ENCODE measurements around the gene ANKRD31. TPM values are rescaled to one million over a fixed set of nuclear protein-coding genes. Genes with fewer than 3 reads are reported as not detected.

Gene ANKRD31
- total RNA-seq, 1 experiment from 2014 or later, result 0.48 TPM

DNA sequence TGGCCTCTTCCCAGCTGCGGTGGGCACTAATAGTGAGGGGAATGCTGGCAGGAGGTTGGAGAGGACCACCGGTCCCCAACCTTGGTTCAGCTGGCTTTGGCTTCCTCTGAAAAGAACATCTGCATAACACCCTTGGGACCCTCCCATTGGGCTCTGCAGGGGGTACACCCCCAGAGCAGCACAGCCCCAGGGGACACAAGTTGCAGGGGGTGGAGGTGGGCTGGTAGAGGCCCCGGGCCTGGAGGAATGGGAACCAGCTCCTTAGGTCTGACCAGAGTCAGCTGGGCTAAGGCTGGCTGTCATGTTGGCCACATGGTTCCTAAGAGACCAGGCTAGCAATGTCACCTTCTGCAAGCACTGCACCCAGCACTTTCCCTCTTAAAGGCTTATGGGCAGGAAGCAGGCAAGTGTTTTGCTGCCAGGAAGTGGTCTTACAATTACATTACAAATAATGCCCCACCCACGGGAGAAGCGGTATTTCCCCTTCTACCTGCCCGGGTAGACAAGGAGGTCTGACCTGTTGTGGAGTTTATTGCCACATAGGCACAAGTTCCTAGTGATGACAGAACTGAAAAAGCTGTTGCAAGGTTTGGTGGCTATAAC lies 202.4 kb downstream of the ANKRD31 start:
- H2AFZ ChIP-seq, result no peak overlapping the region
- no peaks in the 10 kb centered on the region for H3K36me3 ChIP-seq (ENCODE audit: low read depth)
- H3K4me1 ChIP-seq (replicated peaks; ENCODE audit: insufficient read depth), result peaks cover 48% of the 10 kb centered on the region
- BruUV-seq (replicated peaks), result no TSS peak
- ChIA-PET CTCF (no interaction called here), POLR2A (ENCODE audit: unreplicated experiment) (no interaction called here)
- no peaks in the 10 kb centered on the region for H3K27me3 ChIP-seq (ENCODE audit: insufficient read depth, low read depth)
- H4K20me1 ChIP-seq (ENCODE audit: insufficient read depth), result no peaks in the 10 kb centered on the region
- intact Hi-C loops (cut with micrococcal nuclease; ENCODE audit: unreplicated experiment), result no loop called here
- H3F3A ChIP-seq (ENCODE audit: insufficient read depth, low read depth), result peaks cover 17% of the 10 kb centered on the region
- H3K9me3 ChIP-seq (ENCODE audit: insufficient read depth, low read depth), result no peaks in the 10 kb centered on the region
- peak overlapping the region; percentile 76 for H3K27ac ChIP-seq
- H3K9me2 ChIP-seq (ENCODE audit: insufficient read depth), result no peaks in the 10 kb centered on the region
- no peaks in the 10 kb centered on the region for H3K79me2 ChIP-seq (ENCODE audit: low read depth)
- H3K4me3 ChIP-seq, result no peak overlapping the region
- H3K4me2 ChIP-seq, result peak overlapping the region; percentile 28
- no peak for TF ChIP-seq EZH2 (IDR thresholded peaks at IDR 0.05; ENCODE audit: low read depth)
- TF ChIP-seq, protein P1, sequence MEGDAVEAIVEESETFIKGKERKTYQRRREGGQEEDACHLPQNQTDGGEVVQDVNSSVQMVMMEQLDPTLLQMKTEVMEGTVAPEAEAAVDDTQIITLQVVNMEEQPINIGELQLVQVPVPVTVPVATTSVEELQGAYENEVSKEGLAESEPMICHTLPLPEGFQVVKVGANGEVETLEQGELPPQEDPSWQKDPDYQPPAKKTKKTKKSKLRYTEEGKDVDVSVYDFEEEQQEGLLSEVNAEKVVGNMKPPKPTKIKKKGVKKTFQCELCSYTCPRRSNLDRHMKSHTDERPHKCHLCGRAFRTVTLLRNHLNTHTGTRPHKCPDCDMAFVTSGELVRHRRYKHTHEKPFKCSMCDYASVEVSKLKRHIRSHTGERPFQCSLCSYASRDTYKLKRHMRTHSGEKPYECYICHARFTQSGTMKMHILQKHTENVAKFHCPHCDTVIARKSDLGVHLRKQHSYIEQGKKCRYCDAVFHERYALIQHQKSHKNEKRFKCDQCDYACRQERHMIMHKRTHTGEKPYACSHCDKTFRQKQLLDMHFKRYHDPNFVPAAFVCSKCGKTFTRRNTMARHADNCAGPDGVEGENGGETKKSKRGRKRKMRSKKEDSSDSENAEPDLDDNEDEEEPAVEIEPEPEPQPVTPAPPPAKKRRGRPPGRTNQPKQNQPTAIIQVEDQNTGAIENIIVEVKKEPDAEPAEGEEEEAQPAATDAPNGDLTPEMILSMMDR (conservative IDR thresholded peaks at IDR 0.05), result no peak
- DNase-seq, result peak; percentile 64 to 96

DNA sequence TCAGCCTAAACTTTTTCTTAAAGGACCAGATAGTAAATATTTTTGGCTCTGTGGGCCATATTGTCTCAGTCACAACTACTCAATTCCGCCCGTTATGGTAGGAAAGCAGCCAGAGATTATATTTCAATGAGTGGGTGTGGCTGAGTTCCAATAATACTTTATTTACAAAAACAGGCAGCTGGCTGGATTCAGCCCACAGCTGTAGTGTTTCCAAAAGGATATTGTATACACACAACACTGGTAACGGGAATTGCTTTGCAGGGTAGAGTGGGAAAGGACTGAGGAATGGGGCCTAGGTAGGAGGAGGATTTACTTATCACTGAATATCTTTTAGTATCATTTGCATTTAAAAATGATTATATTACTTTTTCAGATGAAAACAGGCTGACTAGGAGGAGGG lies 205.3 kb downstream of the ANKRD31 start:
- ChIA-PET CTCF (no interaction called here), POLR2A (ENCODE audit: unreplicated experiment) (no interaction called here)
- Histone ChIP-seq H3K4me3 (no peak overlapping the region), H3K27ac (no peak overlapping the region), H3K36me3 (ENCODE audit: low read depth) (no peaks in the 10 kb centered on the region), H3K4me1 (replicated peaks; ENCODE audit: insufficient read depth) (peaks cover 29% of the 10 kb centered on the region), H3K79me2 (ENCODE audit: low read depth) (no peaks in the 10 kb centered on the region), H3K9me2 (ENCODE audit: insufficient read depth) (no peaks in the 10 kb centered on the region), H3F3A (ENCODE audit: insufficient read depth, low read depth) (peaks cover 4% of the 10 kb centered on the region; the same call in 1 of the 2 replicates), H2AFZ (no peak overlapping the region), H3K9me3 (ENCODE audit: insufficient read depth, low read depth) (no peaks in the 10 kb centered on the region), H3K27me3 (ENCODE audit: insufficient read depth, low read depth) (no peaks in the 10 kb centered on the region), H4K20me1 (ENCODE audit: insufficient read depth) (no peaks in the 10 kb centered on the region), H3K4me2 (no peak overlapping the region)
- TF ChIP-seq, protein P1 (conservative IDR thresholded peaks at IDR 0.05), result no peak
- no peak for TF ChIP-seq EZH2 (IDR thresholded peaks at IDR 0.05; ENCODE audit: low read depth)
- DNase-seq, result no peak
- intact Hi-C loops (cut with micrococcal nuclease; ENCODE audit: unreplicated experiment), result no loop called here
- no TSS peak for BruUV-seq (replicated peaks)

DNA sequence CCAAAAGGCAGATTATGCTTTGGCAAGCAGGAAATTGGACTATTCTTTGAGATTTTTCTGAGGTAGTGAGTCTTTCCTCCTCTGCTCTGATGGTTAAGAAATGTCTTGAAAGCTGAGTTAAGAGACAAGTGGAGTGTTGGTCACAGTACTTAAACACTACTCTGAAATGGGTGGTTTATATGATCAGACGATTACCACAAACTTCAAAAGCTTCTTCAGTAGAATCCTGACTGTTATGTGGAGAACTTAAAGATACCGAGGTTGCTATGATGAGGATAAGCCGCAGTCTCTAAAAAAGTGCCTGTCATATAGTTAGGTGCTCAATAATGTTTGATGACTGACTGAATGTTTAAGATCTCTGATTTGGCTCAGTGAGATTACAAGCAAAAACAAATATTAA lies 208.6 kb downstream of the ANKRD31 start:
- no peak overlapping the region for H3K4me3 ChIP-seq
- no TSS peak for BruUV-seq (replicated peaks)
- ChIA-PET POLR2A (ENCODE audit: unreplicated experiment) (no interaction called here), CTCF (interaction anchor here (0.5 kb wide), 1 partner anchor 103 kb away, joined by 8 read pairs; no protein-coding TSS in a partner anchor)
- H3K27ac ChIP-seq, result no peak overlapping the region
- H3K4me2 ChIP-seq, result no peak overlapping the region
- intact Hi-C loops (cut with micrococcal nuclease; ENCODE audit: unreplicated experiment), result no loop called here
- H3K4me1 ChIP-seq (replicated peaks; ENCODE audit: insufficient read depth), result no peaks in the 10 kb centered on the region
- H3K36me3 ChIP-seq (ENCODE audit: low read depth), result no peaks in the 10 kb centered on the region
- H2AFZ ChIP-seq, result no peak overlapping the region
- no peaks in the 10 kb centered on the region for H3F3A ChIP-seq (ENCODE audit: insufficient read depth, low read depth)
- no peaks in the 10 kb centered on the region for H4K20me1 ChIP-seq (ENCODE audit: insufficient read depth)
- no peaks in the 10 kb centered on the region for H3K9me2 ChIP-seq (ENCODE audit: insufficient read depth)
- no peak for DNase-seq
- H3K79me2 ChIP-seq (ENCODE audit: low read depth), result no peaks in the 10 kb centered on the region
- H3K9me3 ChIP-seq (ENCODE audit: insufficient read depth, low read depth), result no peaks in the 10 kb centered on the region; the same call in 1 of the 2 replicates
- TF ChIP-seq, protein P1 (conservative IDR thresholded peaks at IDR 0.05), result no peak
- TF ChIP-seq EZH2 (IDR thresholded peaks at IDR 0.05; ENCODE audit: low read depth), result no peak
- no peaks in the 10 kb centered on the region for H3K27me3 ChIP-seq (ENCODE audit: insufficient read depth, low read depth)

Data from PC-9 (cell line).